Measurements from ENCODE around the gene PAPOLA.

DNA sequence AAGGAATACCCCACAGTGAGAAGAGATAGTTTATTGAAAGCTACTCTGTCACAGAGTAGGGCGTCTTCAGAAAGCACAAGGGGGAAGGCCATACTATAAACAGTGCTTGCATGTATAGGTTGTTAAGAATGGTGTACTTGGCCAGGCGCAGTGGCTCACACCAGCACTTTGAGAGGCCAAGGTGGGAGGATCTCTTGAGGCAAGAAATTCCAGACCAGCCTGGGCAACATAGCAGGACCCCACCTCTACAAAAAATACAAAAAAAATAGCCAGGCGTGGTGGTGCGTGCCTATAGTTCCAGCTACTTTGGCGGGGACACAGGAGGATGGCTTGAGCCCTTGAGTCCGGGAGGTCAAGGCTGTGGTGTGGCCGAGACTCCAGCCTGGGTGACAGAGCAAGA is 38.0 kb upstream of the PAPOLA start:
- TF ChIP-seq POLR2A (IDR thresholded peaks at IDR 0.05) (no peak), CTCF (IDR thresholded peaks at IDR 0.05) (no peak)

All from thyroid gland (tissue), 4 donors.